Glomerular visceral epithelial cell (primary cell): Measurements from ENCODE around the gene ZNF574.

Experiments used
- DNase-seq: peaks from one replicate; pipeline ENCODE4 v3.0.0-alpha.2; 2016; ENCODE audit errors: extremely low spot score

ZNF574 gene

GRCh38 chr19:42080764-42081375 lies 4.9 kb downstream of the ZNF574 start:
- no peak for DNase-seq

GRCh38 chr19:42081584-42082203 lies 5.7 kb downstream of the ZNF574 start:
- peak; percentile 52 for DNase-seq

GRCh38 chr19:42083537-42083936 lies 7.6 kb downstream of the ZNF574 start:
- no peak for DNase-seq

- no peak for DNase-seq
Measured at GRCh38 chr19:42086188-42086736, 10.3 kb downstream of the ZNF574 start.

- DNase-seq, result no peak
Measured at GRCh38 chr19:42086770-42087550, 11.0 kb downstream of the ZNF574 start.

DNA sequence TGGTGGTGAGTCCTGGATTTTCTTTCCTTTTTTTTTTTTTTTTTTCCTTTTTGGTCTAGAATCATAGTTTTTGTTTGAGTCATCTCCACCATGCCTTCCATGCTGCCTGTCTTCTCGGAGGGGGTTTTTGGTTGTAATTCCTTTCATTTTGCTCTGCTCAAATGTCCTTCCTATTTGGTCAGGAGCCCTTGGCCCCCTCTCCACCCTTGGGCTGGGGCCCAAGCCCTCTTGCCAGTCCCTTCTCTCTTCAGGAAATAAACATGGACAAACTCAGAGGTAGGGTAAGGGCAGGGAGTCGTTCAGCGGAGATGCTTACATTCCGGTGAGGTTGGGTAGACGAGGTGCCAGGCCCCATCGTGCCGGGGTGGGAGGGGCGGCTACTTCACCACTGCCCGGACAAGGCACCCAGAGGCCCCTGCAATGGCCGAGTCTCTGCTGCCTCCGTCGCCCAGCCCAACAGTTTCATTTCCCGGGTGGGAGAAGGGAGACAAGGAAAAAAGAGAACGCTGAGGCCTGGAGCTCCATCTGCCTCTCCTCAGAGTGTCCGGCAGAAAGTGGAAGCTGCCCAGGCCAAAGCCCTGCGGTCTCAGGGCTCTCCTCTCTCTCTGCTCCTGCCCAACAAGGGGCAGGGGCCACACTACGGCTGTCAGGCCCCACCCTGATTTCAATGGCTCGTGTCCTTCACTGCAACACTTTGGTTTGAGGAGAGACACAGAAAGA lies 12.7 kb downstream of the ZNF574 start:
- DNase-seq, result peak; percentile 55

GRCh38 chr19:42089191-42089750 lies 13.3 kb downstream of the ZNF574 start:
- no peak for DNase-seq

DNA sequence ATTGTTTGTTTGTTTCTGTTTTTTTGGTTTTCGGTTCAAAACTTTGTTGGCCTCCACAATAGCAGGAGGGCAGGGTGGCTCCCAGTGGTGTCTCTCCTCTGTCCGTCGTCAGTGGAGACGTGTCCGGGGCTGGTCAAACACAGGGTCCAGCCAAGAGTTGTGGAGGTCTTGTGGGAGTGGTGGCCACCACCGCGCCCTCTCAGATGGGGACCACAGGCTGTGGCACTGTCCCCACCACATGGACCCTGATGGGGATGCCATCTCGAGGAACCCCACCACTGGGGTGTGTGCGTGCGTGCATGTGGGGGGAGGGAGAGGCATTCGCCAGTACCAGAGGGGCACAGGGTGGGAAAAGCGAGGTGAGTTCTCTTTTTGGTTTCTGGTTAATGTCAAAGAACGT lies 13.8 kb downstream of the ZNF574 start:
- no peak for DNase-seq

DNA sequence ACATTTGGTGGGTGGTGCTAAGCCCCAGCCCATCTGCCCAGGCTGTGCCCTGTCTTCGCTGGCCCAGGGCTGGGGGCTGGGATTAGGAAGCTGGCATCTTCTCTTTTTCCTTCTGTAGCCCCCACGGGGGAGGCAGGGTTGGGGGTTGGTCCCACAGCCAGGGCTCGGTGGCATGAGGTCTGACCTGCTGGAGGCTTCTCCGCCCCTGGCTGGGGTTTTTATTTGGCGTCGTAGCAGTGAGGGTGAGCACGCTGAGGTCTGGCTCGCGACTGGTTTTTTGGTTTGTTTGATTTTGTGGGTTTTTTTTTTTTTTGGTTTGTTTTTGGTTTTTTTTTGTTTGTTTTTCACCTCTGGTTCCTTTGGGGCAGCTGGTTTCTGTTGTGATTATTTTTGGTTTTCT lies 14.7 kb downstream of the ZNF574 start:
- no peak for DNase-seq

- no peak for DNase-seq
Measured at GRCh38 chr19:42091300-42091699, 15.3 kb downstream of the ZNF574 start.

DNA sequence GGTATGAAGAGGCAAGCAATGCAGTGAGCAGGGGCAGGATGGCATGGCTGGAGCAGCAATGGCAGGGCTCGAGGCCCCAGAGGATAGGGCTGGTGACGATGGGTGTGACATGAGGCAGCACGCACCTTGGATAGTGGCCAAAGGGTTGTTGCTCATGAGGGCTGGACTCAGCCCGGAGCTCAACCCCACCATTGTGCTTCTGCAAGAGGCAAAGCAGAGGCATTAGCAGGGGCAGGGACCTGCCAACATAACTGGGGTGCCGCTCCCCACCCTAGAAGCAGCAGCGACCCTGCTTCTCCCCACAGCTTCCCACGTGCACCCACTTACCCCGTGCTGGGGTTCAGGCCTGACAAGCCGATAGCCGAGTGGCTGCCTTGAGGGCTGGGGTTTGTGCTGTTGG lies 15.8 kb downstream of the ZNF574 start:
- DNase-seq, result no peak

GRCh38 chr19:42092350-42092749 lies 16.4 kb downstream of the ZNF574 start:
- DNase-seq, result peak; percentile 33

GRCh38 chr19:42093505-42093904 lies 17.5 kb downstream of the ZNF574 start:
- no peak for DNase-seq

DNA sequence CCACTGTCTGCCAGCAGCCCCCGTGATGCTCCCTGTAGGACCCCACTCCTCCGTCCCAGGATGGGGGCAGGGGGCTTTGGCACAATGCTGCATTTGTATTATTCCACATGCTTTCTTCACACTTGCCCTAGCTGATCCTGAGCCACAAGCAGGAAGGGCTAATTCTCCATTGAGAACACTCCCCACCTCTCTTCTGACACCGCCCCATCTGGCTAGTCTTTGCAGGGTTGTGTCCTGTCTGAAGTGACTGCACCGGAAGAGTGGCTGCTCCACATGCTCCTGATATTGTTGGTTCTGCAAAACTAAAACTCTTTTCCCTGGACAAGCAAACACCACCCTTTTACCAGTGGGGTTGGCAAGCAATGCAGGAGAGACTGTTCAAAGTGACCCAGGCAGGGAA lies 18.0 kb downstream of the ZNF574 start:
- DNase-seq, result no peak

GRCh38 chr19:42095142-42095813 lies 19.3 kb downstream of the ZNF574 start:
- DNase-seq, result no peak

DNA sequence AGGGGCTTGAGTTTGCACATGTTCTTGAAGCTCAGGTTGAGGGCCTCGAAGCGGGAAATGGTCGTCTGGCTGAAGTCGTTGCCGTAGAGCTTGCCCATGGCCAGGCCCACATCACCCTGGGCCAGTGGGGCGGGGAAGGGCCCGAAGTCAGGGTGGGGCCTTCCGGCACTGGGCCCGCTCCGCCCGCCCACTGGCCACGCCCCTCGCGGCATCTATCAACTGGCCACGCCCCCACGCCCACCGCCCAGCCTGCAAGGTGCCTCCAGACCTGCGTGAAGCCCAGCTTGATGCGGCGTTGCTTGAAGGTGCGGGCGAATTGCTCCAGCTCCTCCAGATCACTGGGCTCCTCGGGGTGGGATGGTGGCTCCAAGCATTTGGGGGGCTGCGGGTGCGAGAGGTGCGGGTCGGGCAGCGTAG lies 19.9 kb downstream of the ZNF574 start:
- DNase-seq, result no peak

GRCh38 chr19:42096255-42096837 lies 20.4 kb downstream of the ZNF574 start:
- DNase-seq, result no peak

GRCh38 chr19:42097461-42097860 lies 21.5 kb downstream of the ZNF574 start:
- DNase-seq, result no peak

DNA sequence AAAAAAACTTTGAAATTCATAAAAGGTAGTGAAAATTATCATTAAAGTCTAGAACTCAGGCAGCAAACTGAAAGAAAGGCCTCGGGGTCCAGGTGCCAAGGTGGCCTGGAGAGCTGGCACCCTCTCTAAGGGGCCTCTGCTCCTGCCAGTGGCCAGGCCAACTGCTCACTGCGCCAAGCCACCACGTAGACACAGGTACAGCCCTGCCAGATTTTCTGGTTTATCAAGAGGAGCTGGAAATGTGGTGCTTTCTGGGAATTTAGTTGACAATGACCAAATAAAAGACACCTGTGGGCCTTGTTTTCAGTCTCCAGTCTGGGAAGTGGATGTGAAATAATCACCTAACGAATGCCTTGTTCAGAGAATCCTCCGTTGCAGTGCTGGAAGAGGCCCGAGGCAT lies 22.8 kb downstream of the ZNF574 start:
- no peak for DNase-seq

DNA sequence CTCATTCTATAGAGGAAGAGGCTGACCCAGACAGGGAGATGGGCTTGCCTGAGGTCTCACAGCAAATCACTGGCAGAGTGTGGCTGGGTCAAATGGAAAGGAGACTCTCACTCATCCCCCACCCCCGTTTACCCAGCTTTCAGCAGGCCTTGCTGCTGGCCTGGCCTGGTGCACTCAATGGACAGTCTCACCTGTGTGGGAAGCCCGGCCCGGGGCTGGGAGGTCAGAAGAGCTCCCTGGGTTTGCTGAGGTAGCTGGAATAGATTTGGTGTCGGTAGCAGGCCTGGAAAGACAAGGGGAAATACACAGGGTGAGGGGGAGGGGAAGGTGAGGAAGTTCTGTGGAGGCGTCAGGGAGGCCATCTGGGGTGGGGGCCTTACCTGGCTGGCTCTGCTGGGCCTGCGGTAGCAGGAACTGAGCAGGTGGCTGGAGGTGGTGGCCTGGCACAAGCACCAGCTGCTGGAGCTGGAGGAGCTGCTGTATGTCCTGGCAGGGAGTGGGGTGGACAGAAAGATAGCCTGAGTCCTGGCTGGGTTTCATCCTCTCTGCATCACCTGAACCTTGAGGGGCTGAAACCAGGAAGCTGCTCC lies 23.5 kb downstream of the ZNF574 start:
- DNase-seq, result no peak
